WTC11 (cell line): Measurements from ENCODE around the gene FRMD8. TPM values are rescaled to one million over a fixed set of nuclear protein-coding genes. Genes with fewer than 3 reads are reported as not detected.

Experiments
- ATAC-seq: fragments of 200-7000 bp; cut with Tn5 transposase; 2 replicates; pipeline ENCODE4 v1.10.0; 2021; ENCODE audit warnings: mild to moderate bottlenecking, moderate library complexity
- CTCF ChIA-PET: fragments of 300-600 bp; sonication (Branson Sonifier 250); formaldehyde crosslinking; loops from one replicate; lab custom pipeline; 2021; ENCODE audit warnings: antibody characterized with exemption; lab: Charles Lee
- POLR2A ChIA-PET: fragments of 350-600 bp; sonication (Branson Sonifier 250); formaldehyde crosslinking; loops from one replicate; lab custom pipeline; 2021; ENCODE audit warnings: antibody characterized with exemption; lab: Charles Lee
- DNase-seq: peaks from one replicate; pipeline ENCODE4 v3.0.0; 2021; ENCODE audit warnings: low spot score
- H3K27ac Mint-ChIP-seq: 2 replicates; pipeline ENCODE4 v1.8.0; 2021; ENCODE audit warnings: mixed read lengths
- H3K27me3 Mint-ChIP-seq: 2 replicates; pipeline ENCODE4 v1.8.0; 2021; ENCODE audit warnings: low read depth, mild to moderate bottlenecking, moderate library complexity, mixed read lengths
- H3K36me3 Mint-ChIP-seq: 2 replicates; pipeline ENCODE4 v1.8.0; 2021; ENCODE audit warnings: mixed read lengths
- H3K4me1 Mint-ChIP-seq: 2 replicates; pipeline ENCODE4 v1.8.0; 2022; ENCODE audit warnings: mixed read lengths
- H3K4me3 Mint-ChIP-seq: 2 replicates; pipeline ENCODE4 v1.8.0; 2021; ENCODE audit warnings: mild to moderate bottlenecking, moderate library complexity, mixed read lengths
- H3K9me3 Mint-ChIP-seq: 2 replicates; pipeline ENCODE4 v1.8.0; 2021; ENCODE audit warnings: mixed read lengths
- AR ChIP-seq: fragments of 250-450 bp; sonication (Bioruptor Pico); IDR thresholded peaks from 2 replicates; pipeline ENCODE4 v1.9.0; 2021; ENCODE audit warnings: mild to moderate bottlenecking
- ATF1 ChIP-seq: sonication (generic); formaldehyde crosslinking; IDR thresholded peaks from 2 replicates; pipeline ENCODE4 v1.8.1; 2023; ENCODE audit warnings: mild to moderate bottlenecking, moderate library complexity, missing genetic modification reagents
- ATF3 ChIP-seq: sonication (generic); formaldehyde crosslinking; conservative IDR thresholded peaks from 2 replicates; pipeline ENCODE4 v1.8.1; 2022; ENCODE audit warnings: mild to moderate bottlenecking, missing genetic modification reagents
- CBFB ChIP-seq: sonication (generic); formaldehyde crosslinking; IDR thresholded peaks from 2 replicates; pipeline ENCODE4 v1.8.1; 2022; ENCODE audit warnings: mild to moderate bottlenecking, low read depth, missing genetic modification reagents
- ESRRA ChIP-seq: sonication (generic); formaldehyde crosslinking; IDR thresholded peaks from 2 replicates; pipeline ENCODE4 v1.8.1; 2022; ENCODE audit warnings: mild to moderate bottlenecking, missing genetic modification reagents, borderline replicate concordance
- ETV6 ChIP-seq: sonication (generic); formaldehyde crosslinking; IDR thresholded peaks from 2 replicates; pipeline ENCODE4 v1.8.1; 2022; ENCODE audit warnings: mild to moderate bottlenecking, missing genetic modification reagents
- FOXJ3 ChIP-seq: sonication (generic); formaldehyde crosslinking; IDR thresholded peaks from 2 replicates; pipeline ENCODE4 v1.9.0; 2021; ENCODE audit warnings: missing genetic modification reagents, mild to moderate bottlenecking, borderline replicate concordance
- FOXK1 ChIP-seq: sonication (generic); formaldehyde crosslinking; IDR thresholded peaks from 2 replicates; pipeline ENCODE4 v1.8.0; 2022; ENCODE audit warnings: mild to moderate bottlenecking, moderate library complexity, missing genetic modification reagents
- FOXP4 ChIP-seq: sonication (generic); formaldehyde crosslinking; IDR thresholded peaks from 2 replicates; pipeline ENCODE4 v1.8.0; 2022; ENCODE audit warnings: mild to moderate bottlenecking, missing genetic modification reagents
- NFYB ChIP-seq: sonication (generic); formaldehyde crosslinking; conservative IDR thresholded peaks from 2 replicates; pipeline ENCODE4 v1.8.0; 2022; ENCODE audit warnings: low read depth, missing genetic modification reagents
- RELA ChIP-seq: sonication (generic); formaldehyde crosslinking; IDR thresholded peaks from 2 replicates; pipeline ENCODE4 v1.8.1; 2022; ENCODE audit warnings: missing genetic modification reagents, mild to moderate bottlenecking, borderline replicate concordance
- RORB ChIP-seq: fragments of 250-450 bp; sonication (Bioruptor Pico); IDR thresholded peaks from 2 replicates; pipeline ENCODE4 v1.9.0; 2021; ENCODE audit warnings: mild to moderate bottlenecking
- SMAD4 ChIP-seq: sonication (generic); formaldehyde crosslinking; IDR thresholded peaks from 2 replicates; pipeline ENCODE4 v1.8.0; 2022; ENCODE audit warnings: mild to moderate bottlenecking, missing genetic modification reagents
- STAT6 ChIP-seq: sonication (generic); formaldehyde crosslinking; conservative IDR thresholded peaks from 2 replicates; pipeline ENCODE4 v1.8.1; 2023; ENCODE audit warnings: mild to moderate bottlenecking, low read depth, missing genetic modification reagents, moderate library complexity
- TEAD4 ChIP-seq: sonication (generic); formaldehyde crosslinking; IDR thresholded peaks from 2 replicates; pipeline ENCODE4 v1.8.0; 2022; ENCODE audit warnings: mild to moderate bottlenecking, missing genetic modification reagents
- USF1 ChIP-seq: sonication (generic); formaldehyde crosslinking; IDR thresholded peaks from 2 replicates; pipeline ENCODE4 v1.8.0; 2022; ENCODE audit warnings: mild to moderate bottlenecking, missing genetic modification reagents
- ZBTB43 ChIP-seq: sonication (generic); formaldehyde crosslinking; IDR thresholded peaks from 2 replicates; pipeline ENCODE4 v1.8.1; 2023; ENCODE audit warnings: mild to moderate bottlenecking, missing genetic modification reagents
- ZNF425 ChIP-seq: fragments of 250-450 bp; sonication (Bioruptor Pico); conservative IDR thresholded peaks from 2 replicates; pipeline ENCODE4 v1.9.0; 2021; ENCODE audit warnings: mild to moderate bottlenecking
- ZSCAN18 ChIP-seq: fragments of 250-450 bp; sonication (Bioruptor Pico); IDR thresholded peaks from 2 replicates; pipeline ENCODE4 v2.1.2; 2022; ENCODE audit warnings: mild to moderate bottlenecking, moderate library complexity
- total RNA-seq: library from RNA; stranded (reverse); gene quantifications from 3 replicates; pipeline ENCODE4 v1.2.3, GENCODE V29; 2021

Gene FRMD8
- total RNA-seq, 1 experiment from 2014 or later: 23.7 TPM

GRCh38 chr11:65340226-65340625 lies 46.2 kb upstream of the FRMD8 start (continued):
- TF ChIP-seq ZNF425 (CRISPR knock-in tag): no peak
- TF ChIP-seq FOXJ3 (CRISPR knock-in tag): no peak
- no peak for TF ChIP-seq ATF3 (CRISPR knock-in tag)
- TF ChIP-seq CBFB (CRISPR knock-in tag): no peak
- TF ChIP-seq RORB (CRISPR knock-in tag): no peak

- no peak overlapping the region for H3K4me3 Mint-ChIP-seq
- ATAC-seq (no peak), DNase-seq (no peak)
- no peaks in the 10 kb centered on the region for H3K27me3 Mint-ChIP-seq
- H3K4me1 Mint-ChIP-seq: no peaks in the 10 kb centered on the region
- TF ChIP-seq CBFB (CRISPR knock-in tag) (no peak), FOXK1 (CRISPR knock-in tag) (no peak), ZBTB43 (CRISPR knock-in tag) (no peak), TEAD4 (CRISPR knock-in tag) (no peak)
- POLR2A ChIA-PET: no interaction called here
- CTCF ChIA-PET: interaction anchor here (0.8 kb wide), 1 partner anchor 12 kb away, joined by 3 read pairs; no protein-coding TSS in a partner anchor
- H3K36me3 Mint-ChIP-seq: peaks cover 64% of the 10 kb centered on the region
- no peaks in the 10 kb centered on the region for H3K9me3 Mint-ChIP-seq
- H3K27ac Mint-ChIP-seq: no peak overlapping the region
Measured at GRCh38 chr11:65341856-65342255, 44.6 kb upstream of the FRMD8 start.

- ATAC-seq (no peak), DNase-seq (no peak)
- H3K36me3 Mint-ChIP-seq: peaks cover 39% of the 10 kb centered on the region
- peaks cover 12% of the 10 kb centered on the region for H3K27me3 Mint-ChIP-seq
- peaks cover 10% of the 10 kb centered on the region for H3K4me1 Mint-ChIP-seq
- H3K4me3 Mint-ChIP-seq: no peak overlapping the region
- ChIA-PET POLR2A (interaction anchor here (0.8 kb wide), 1 partner anchor 147 kb away, joined by 3 read pairs; the partner anchor contains the start of gene MALAT1), CTCF (interaction anchor here (1.0 to 3.3 kb wide), 4 partner anchors 16 to 463 kb away, joined by 3 to 29 read pairs (median 4); partner anchors contain the start of gene CDC42EP2)
- H3K27ac Mint-ChIP-seq: no peak overlapping the region
- H3K9me3 Mint-ChIP-seq: no peaks in the 10 kb centered on the region
- no peak for TF ChIP-seq ATF1 (CRISPR knock-in tag)
- TF ChIP-seq STAT6 (CRISPR knock-in tag): no peak
- TF ChIP-seq FOXP4 (CRISPR knock-in tag): no peak
- TF ChIP-seq ETV6: no peak
- no peak for TF ChIP-seq ESRRA (CRISPR knock-in tag)
- TF ChIP-seq NFYB (CRISPR knock-in tag): no peak
- no peak for TF ChIP-seq RELA (CRISPR knock-in tag)
- no peak for TF ChIP-seq ZSCAN18
- no peak for TF ChIP-seq SMAD4
- TF ChIP-seq USF1: no peak
- TF ChIP-seq AR: no peak
Measured at GRCh38 chr11:65351511-65351910, 34.9 kb upstream of the FRMD8 start.
